Activated CD4-positive, alpha-beta T cell treated with anti-CD3 and anti-CD28 coated beads, Interleukin-2, amount 50 U/mL, for 24 hours (primary cell): Measurements from ENCODE around the gene RTTN.
"Not testable (repeated sequence)": the region's sequence is repeated elsewhere in the genome, so short reads cannot be mapped to it uniquely, and the experiment has no call there.

Source experiments
- DNase-seq, 2 donors: peaks; one replicate each; pipeline ENCODE4 v3.0.0-alpha.2; 2020; ENCODE audit warnings: low read depth in 1 of 2, low spot score in 1 of 2

The RTTN gene

GRCh38 chr18:70149616-70150301 lies 55.7 kb downstream of the RTTN start:
- no peak for DNase-seq

GRCh38 chr18:70149156-70149555 lies 56.3 kb downstream of the RTTN start:
- no peak for DNase-seq

GRCh38 chr18:70148039-70148938 lies 57.2 kb downstream of the RTTN start:
- DNase-seq = no peak

- no peak for DNase-seq
Observed at GRCh38 chr18:70146174-70146573, 59.3 kb downstream of the RTTN start.

GRCh38 chr18:70142001-70142400 lies 63.5 kb downstream of the RTTN start:
- DNase-seq = no peak

- no peak for DNase-seq
Observed at GRCh38 chr18:70139138-70139537, 66.3 kb downstream of the RTTN start.

GRCh38 chr18:70135604-70136003 lies 69.9 kb downstream of the RTTN start:
- no peak for DNase-seq

GRCh38 chr18:70132999-70133398 lies 72.5 kb downstream of the RTTN start:
- DNase-seq = no peak

- no peak for DNase-seq
Observed at GRCh38 chr18:70128271-70128670, 77.2 kb downstream of the RTTN start.

- no peak for DNase-seq
Observed at GRCh38 chr18:70127359-70127758, 78.1 kb downstream of the RTTN start.

- DNase-seq = no peak
Observed at GRCh38 chr18:70126832-70127231, 78.7 kb downstream of the RTTN start.

- no peak for DNase-seq
Observed at GRCh38 chr18:70124139-70124538, 81.3 kb downstream of the RTTN start.

GRCh38 chr18:70121842-70122241 lies 83.6 kb downstream of the RTTN start:
- no peak for DNase-seq

- no peak for DNase-seq
Observed at GRCh38 chr18:70116949-70117348, 88.5 kb downstream of the RTTN start.

GRCh38 chr18:70113511-70113910 lies 92.0 kb downstream of the RTTN start:
- no peak for DNase-seq

GRCh38 chr18:70110678-70111077 lies 94.8 kb downstream of the RTTN start:
- no peak for DNase-seq

- no peak for DNase-seq
Observed at GRCh38 chr18:70107091-70107490, 98.4 kb downstream of the RTTN start.

GRCh38 chr18:70102854-70103253 lies 102.6 kb downstream of the RTTN start:
- not testable (repeated sequence) for DNase-seq

- DNase-seq = no peak
Observed at GRCh38 chr18:70089858-70090257, 115.6 kb downstream of the RTTN start.

GRCh38 chr18:70086085-70086484 lies 119.4 kb downstream of the RTTN start:
- DNase-seq = no peak

- no peak for DNase-seq
Observed at GRCh38 chr18:70085641-70086040, 119.8 kb downstream of the RTTN start.

GRCh38 chr18:70082430-70082829 lies 123.1 kb downstream of the RTTN start:
- no peak for DNase-seq
